Measurements from ENCODE around the gene MBP.

Gene MBP

GRCh38 chr18:77056344-77057005, 76.1 kb downstream of the MBP start:
- H3K27ac Mint-ChIP-seq = peak overlapping the region; percentile 98
- H3K36me3 Mint-ChIP-seq = peaks cover 60% of the 10 kb centered on the region
- peaks cover 75% of the 10 kb centered on the region for H3K4me1 Mint-ChIP-seq
- DNase-seq (ENCODE audit: low spot score in 2 of 2) (no peak), ATAC-seq (no peak)
- no peaks in the 10 kb centered on the region for H3K9me3 Mint-ChIP-seq
- H3K4me3 Mint-ChIP-seq = peak overlapping the region; percentile 69

GRCh38 chr18:77055429-77056300, 76.9 kb downstream of the MBP start:
- ATAC-seq = peak; percentile 4
- Mint-ChIP-seq H3K9me3 (no peaks in the 10 kb centered on the region), H3K4me1 (peaks cover 72% of the 10 kb centered on the region), H3K27ac (peak overlapping the region; percentile 98), H3K4me3 (peak overlapping the region; percentile 69), H3K36me3 (peaks cover 52% of the 10 kb centered on the region)
- no peak for DNase-seq (ENCODE audit: low spot score in 2 of 2)

GRCh38 chr18:77054606-77055428, 77.8 kb downstream of the MBP start:
- Mint-ChIP-seq H3K4me1 (peaks cover 67% of the 10 kb centered on the region), H3K4me3 (peak overlapping the region; percentile 69), H3K9me3 (no peaks in the 10 kb centered on the region), H3K27ac (peak overlapping the region; percentile 98), H3K36me3 (peaks cover 44% of the 10 kb centered on the region)
- DNase-seq (ENCODE audit: low spot score in 2 of 2) (peak; percentile 69 to 88), ATAC-seq (peak; percentile 93)

GRCh38 chr18:77054288-77054605, 78.3 kb downstream of the MBP start:
- peaks cover 63% of the 10 kb centered on the region for H3K4me1 Mint-ChIP-seq
- peak overlapping the region; percentile 98 for H3K27ac Mint-ChIP-seq
- ATAC-seq (peak; percentile 25), DNase-seq (ENCODE audit: low spot score in 2 of 2) (no peak)
- H3K4me3 Mint-ChIP-seq = peak overlapping the region; percentile 69
- peaks cover 39% of the 10 kb centered on the region for H3K36me3 Mint-ChIP-seq
- H3K9me3 Mint-ChIP-seq = no peaks in the 10 kb centered on the region

GRCh38 chr18:77053616-77054287, 78.8 kb downstream of the MBP start:
- Mint-ChIP-seq H3K4me3 (peak overlapping the region; percentile 69), H3K36me3 (peaks cover 36% of the 10 kb centered on the region), H3K4me1 (peaks cover 59% of the 10 kb centered on the region), H3K9me3 (no peaks in the 10 kb centered on the region), H3K27ac (peak overlapping the region; percentile 98)
- DNase-seq (ENCODE audit: low spot score in 2 of 2) (no peak), ATAC-seq (no peak)

- peaks cover 61% of the 10 kb centered on the region for H3K4me1 Mint-ChIP-seq
- peak overlapping the region; percentile 98 for H3K27ac Mint-ChIP-seq
- H3K36me3 Mint-ChIP-seq = peaks cover 34% of the 10 kb centered on the region
- ATAC-seq (no peak), DNase-seq (ENCODE audit: low spot score in 2 of 2) (no peak)
- H3K4me3 Mint-ChIP-seq = peak overlapping the region; percentile 69
- no peaks in the 10 kb centered on the region for H3K9me3 Mint-ChIP-seq
Measured at GRCh38 chr18:77052983-77053309, 79.6 kb downstream of the MBP start.

- DNase-seq (ENCODE audit: low spot score in 2 of 2) (no peak), ATAC-seq (no peak)
- Mint-ChIP-seq H3K27ac (peak overlapping the region; percentile 98), H3K9me3 (no peaks in the 10 kb centered on the region), H3K4me3 (no peak overlapping the region), H3K4me1 (peaks cover 64% of the 10 kb centered on the region), H3K36me3 (peaks cover 34% of the 10 kb centered on the region)
Measured at GRCh38 chr18:77052297-77052982, 80.1 kb downstream of the MBP start.

- Mint-ChIP-seq H3K4me1 (peaks cover 63% of the 10 kb centered on the region), H3K36me3 (peaks cover 34% of the 10 kb centered on the region), H3K9me3 (no peaks in the 10 kb centered on the region), H3K4me3 (no peak overlapping the region), H3K27ac (peak overlapping the region; percentile 68)
- no peak for DNase-seq (ENCODE audit: low spot score in 2 of 2)
- ATAC-seq = no peak
Measured at GRCh38 chr18:77051581-77052296, 80.8 kb downstream of the MBP start.

- ATAC-seq = peak; percentile 25
- peak overlapping the region; percentile 84 for H3K27ac Mint-ChIP-seq
Measured at GRCh38 chr18:77049938-77050337, 82.6 kb downstream of the MBP start.

GRCh38 chr18:77047803-77048419, 84.7 kb downstream of the MBP start:
- Mint-ChIP-seq H3K27ac (peak overlapping the region; percentile 61), H3K9me3 (no peaks in the 10 kb centered on the region), H3K4me3 (no peak overlapping the region), H3K4me1 (peaks cover 44% of the 10 kb centered on the region), H3K36me3 (peaks cover 35% of the 10 kb centered on the region)
- no peak for DNase-seq (ENCODE audit: low spot score in 2 of 2)
- no peak for ATAC-seq

More at GRCh38 chr18:77049938-77050337, 82.6 kb downstream of the MBP start:
- Mint-ChIP-seq H3K36me3 (peaks cover 37% of the 10 kb centered on the region), H3K9me3 (no peaks in the 10 kb centered on the region), H3K4me3 (no peak overlapping the region), H3K4me1 (peaks cover 52% of the 10 kb centered on the region)
- DNase-seq (ENCODE audit: low spot score in 2 of 2) = no peak

GRCh38 chr18:77046994-77047393, 85.6 kb downstream of the MBP start:
- DNase-seq (ENCODE audit: low spot score in 2 of 2) = no peak
- Mint-ChIP-seq H3K4me3 (no peak overlapping the region), H3K9me3 (no peaks in the 10 kb centered on the region), H3K4me1 (peaks cover 40% of the 10 kb centered on the region), H3K27ac (peak overlapping the region; percentile 77), H3K36me3 (peaks cover 35% of the 10 kb centered on the region)
- no peak for ATAC-seq

GRCh38 chr18:77046409-77046808, 86.2 kb downstream of the MBP start:
- H3K27ac Mint-ChIP-seq = peak overlapping the region; percentile 77

GRCh38 chr18:77045677-77046076, 86.9 kb downstream of the MBP start:
- DNase-seq (ENCODE audit: low spot score in 2 of 2) (no peak), ATAC-seq (no peak)
- Mint-ChIP-seq H3K27ac (peak overlapping the region; percentile 77), H3K36me3 (peaks cover 35% of the 10 kb centered on the region), H3K9me3 (no peaks in the 10 kb centered on the region), H3K4me3 (no peak overlapping the region), H3K4me1 (peaks cover 33% of the 10 kb centered on the region)

More at GRCh38 chr18:77046409-77046808, 86.2 kb downstream of the MBP start:
- Mint-ChIP-seq H3K9me3 (no peaks in the 10 kb centered on the region), H3K4me3 (no peak overlapping the region), H3K36me3 (peaks cover 35% of the 10 kb centered on the region), H3K4me1 (peaks cover 35% of the 10 kb centered on the region)
- DNase-seq (ENCODE audit: low spot score in 2 of 2) (no peak), ATAC-seq (no peak)
